Dendritic cell treated with granulocyte-macrophage colony-stimulating factor and Interleukin-4, amounts not matched to agents 40 ng/mL and 50 ng/mL, for 4 days (primary cell): ENCODE measurements around the gene HOXB1.
A peak's percentile ranks its signal among the peaks of the same experiment; 100 is the strongest.

ENCODE experiments used
- H3K27ac Mint-ChIP-seq: one replicate; pipeline ENCODE4 v1.8.0; 2022; ENCODE audit warnings: mild to moderate bottlenecking, mixed read lengths
- H3K27me3 Mint-ChIP-seq: one replicate; pipeline ENCODE4 v1.8.0; 2022; ENCODE audit warnings: mild to moderate bottlenecking, mixed read lengths
- H3K36me3 Mint-ChIP-seq: one replicate; pipeline ENCODE4 v1.8.0; 2022; ENCODE audit warnings: low read depth, mixed read lengths
- H3K4me1 Mint-ChIP-seq: one replicate; pipeline ENCODE4 v1.8.0; 2022; ENCODE audit warnings: low read depth, mixed read lengths
- H3K4me3 Mint-ChIP-seq: one replicate; pipeline ENCODE4 v1.8.0; 2022; ENCODE audit warnings: mild to moderate bottlenecking, moderate library complexity, mixed read lengths
- H3K9me3 Mint-ChIP-seq: one replicate; pipeline ENCODE4 v1.8.0; 2022; ENCODE audit warnings: mixed read lengths
- intact Hi-C: fragments of 100-400 bp; cut with micrococcal nuclease; formaldehyde crosslinking; loops from one replicate; pipeline ENCODE4 v1.15.0; 2022

HOXB1 gene

DNA sequence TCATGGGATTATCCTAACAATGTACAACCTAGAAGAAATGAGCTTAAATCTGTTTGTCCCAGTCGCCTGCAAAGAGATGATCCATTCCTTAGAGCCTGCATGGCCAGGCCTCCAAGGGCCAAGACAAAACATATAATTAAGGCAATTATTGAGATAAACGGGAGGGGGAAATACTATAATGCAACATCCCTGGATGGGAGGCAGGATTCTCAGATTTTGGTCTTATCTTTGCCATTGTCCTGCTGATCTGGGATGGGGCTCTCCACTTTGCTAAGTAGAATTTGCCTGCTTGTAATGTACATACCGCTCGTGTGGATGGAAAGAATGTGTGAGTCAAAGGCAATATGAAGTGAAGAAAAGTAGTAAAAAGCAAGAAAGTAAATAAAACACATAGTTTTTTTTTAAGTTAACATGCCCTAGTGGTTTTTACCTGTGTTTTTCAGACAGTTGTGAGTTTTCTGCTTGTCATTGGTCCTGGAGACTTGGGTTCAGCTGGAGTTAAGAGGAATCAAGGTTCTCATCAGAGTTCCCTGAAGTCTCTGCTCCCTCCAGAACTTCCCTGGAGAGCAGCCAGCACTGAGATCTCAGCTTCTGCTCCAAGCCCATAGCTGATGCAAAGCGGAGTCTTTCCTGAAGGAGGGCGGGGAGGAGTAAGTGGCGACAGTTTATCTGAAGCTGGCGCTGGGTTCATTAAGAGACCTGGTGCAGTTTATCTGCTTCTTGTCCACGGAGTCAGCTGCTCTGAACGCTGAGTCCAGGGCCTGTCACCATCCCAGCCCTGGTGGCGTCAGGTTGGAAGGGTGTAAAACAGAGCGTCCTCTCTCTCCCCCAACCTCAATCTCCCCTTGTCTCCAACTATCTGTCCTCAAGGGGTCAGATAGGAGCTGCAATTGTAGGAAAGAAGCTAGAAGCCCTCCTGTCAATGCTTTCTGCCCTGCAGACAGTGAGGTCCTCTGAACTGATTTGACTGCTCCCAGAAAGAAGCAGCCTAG, 30.1 kb downstream of the HOXB1 start:
- intact Hi-C loops = no loop called here
- H3K27me3 Mint-ChIP-seq = peaks cover 71% of the 10 kb centered on the region
- no peaks in the 10 kb centered on the region for H3K36me3 Mint-ChIP-seq
- no peaks in the 10 kb centered on the region for H3K4me1 Mint-ChIP-seq
- H3K4me3 Mint-ChIP-seq = no peak overlapping the region
- H3K9me3 Mint-ChIP-seq = no peaks in the 10 kb centered on the region
- H3K27ac Mint-ChIP-seq = no peak overlapping the region

DNA sequence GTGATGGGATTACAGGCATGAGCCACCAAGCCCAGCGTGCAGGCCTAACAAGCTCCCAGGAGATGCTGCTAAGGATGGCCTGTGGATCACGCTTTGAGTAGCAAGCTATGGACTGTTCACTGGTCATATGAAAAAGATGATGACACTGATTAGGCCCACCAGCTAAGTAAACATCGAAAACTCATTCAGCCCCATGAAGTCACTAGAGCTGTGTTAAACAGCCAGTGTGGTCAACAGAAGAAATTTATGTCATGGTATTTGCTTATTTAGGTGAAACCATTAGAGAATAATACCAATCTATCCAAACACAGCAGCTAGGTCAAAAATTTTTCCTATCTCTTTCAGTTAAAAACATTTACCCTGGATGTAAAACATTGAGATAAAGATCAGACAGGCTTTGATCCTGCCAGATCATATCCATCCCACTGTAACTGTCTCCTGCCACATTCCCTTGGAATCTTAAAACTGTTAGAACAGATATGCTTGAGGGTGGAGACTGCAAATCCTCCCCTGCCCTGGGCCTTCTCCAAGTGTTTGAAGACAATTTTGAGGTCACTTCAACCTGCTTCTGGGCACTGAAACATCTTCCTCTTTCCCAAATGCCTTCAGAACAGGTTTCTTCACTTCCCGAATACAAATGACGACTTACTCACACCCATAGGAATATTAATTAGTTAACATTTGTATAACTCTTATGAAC, 30.9 kb downstream of the HOXB1 start:
- Mint-ChIP-seq H3K4me3 (no peak overlapping the region), H3K27ac (no peak overlapping the region), H3K4me1 (no peaks in the 10 kb centered on the region), H3K9me3 (no peaks in the 10 kb centered on the region), H3K27me3 (peaks cover 73% of the 10 kb centered on the region), H3K36me3 (no peaks in the 10 kb centered on the region)
- intact Hi-C loops = loop anchor here (10.0 kb wide), 1 partner anchor 45 kb away; the partner anchor contains the start of gene HOXB2

DNA sequence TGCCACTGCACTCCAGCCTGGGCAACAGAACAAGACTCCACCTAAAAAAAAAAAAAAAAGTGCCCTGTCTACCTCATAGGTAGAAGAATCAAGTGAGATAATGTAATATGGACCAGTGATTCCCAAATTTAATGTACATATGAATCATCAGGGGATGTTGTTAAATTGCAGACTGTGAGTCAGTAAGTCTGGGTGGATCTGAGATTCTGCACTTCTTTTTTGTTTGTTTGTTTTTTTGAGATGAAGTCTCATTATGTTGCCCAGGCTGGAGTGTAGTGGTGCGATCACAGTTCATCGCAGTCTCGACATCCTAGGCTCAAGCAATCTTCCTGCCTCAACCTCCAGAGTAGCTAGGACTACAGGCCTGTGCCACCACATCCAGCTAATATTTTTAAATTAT, 31.6 kb downstream of the HOXB1 start:
- H3K4me3 Mint-ChIP-seq = no peak overlapping the region
- intact Hi-C loops = loop anchor here (10.0 kb wide), 1 partner anchor 46 kb away; the partner anchor contains the start of gene HOXB2
- no peaks in the 10 kb centered on the region for H3K36me3 Mint-ChIP-seq
- H3K27me3 Mint-ChIP-seq = peaks cover 73% of the 10 kb centered on the region
- H3K27ac Mint-ChIP-seq = no peak overlapping the region
- H3K4me1 Mint-ChIP-seq = no peaks in the 10 kb centered on the region
- H3K9me3 Mint-ChIP-seq = no peaks in the 10 kb centered on the region

DNA sequence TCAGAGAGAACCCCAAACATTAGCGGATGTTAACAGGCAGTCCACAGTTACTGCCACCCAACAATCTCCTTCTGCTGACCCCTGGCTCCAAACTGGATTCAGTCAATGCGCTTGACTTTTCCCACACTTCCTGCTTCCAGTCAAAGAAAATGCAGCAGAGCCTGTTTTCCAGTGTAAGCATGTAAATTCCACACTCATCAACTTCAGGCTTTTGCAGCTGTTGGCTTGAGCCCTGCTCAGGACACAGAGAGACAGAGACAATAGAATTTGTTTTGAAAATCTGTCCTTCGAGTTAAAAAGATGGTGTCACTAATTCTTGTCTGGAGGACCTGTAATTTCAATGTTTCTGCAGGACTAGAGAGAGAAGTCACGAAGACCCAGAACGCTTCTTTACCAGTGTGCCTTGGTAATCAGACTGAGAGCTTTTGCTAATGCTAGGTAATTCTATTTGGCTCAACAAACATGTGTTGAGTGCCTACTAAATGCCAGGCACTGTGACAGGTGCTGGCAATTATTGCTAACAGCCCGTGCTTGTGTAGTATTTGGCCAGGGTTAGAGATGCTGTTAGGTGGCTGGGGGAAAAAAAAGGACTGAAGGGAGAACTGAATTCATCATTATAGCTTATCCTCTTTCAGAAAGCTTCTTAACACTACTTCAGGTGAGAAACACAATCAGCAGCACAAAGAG, 32.5 kb downstream of the HOXB1 start:
- no peaks in the 10 kb centered on the region for H3K36me3 Mint-ChIP-seq
- no peak overlapping the region for H3K4me3 Mint-ChIP-seq
- intact Hi-C loops = loop anchor here (10.0 kb wide), 1 partner anchor 46 kb away; the partner anchor contains the start of gene HOXB2
- H3K27ac Mint-ChIP-seq = no peak overlapping the region
- H3K9me3 Mint-ChIP-seq = no peaks in the 10 kb centered on the region
- no peaks in the 10 kb centered on the region for H3K4me1 Mint-ChIP-seq
- H3K27me3 Mint-ChIP-seq = peaks cover 73% of the 10 kb centered on the region

DNA sequence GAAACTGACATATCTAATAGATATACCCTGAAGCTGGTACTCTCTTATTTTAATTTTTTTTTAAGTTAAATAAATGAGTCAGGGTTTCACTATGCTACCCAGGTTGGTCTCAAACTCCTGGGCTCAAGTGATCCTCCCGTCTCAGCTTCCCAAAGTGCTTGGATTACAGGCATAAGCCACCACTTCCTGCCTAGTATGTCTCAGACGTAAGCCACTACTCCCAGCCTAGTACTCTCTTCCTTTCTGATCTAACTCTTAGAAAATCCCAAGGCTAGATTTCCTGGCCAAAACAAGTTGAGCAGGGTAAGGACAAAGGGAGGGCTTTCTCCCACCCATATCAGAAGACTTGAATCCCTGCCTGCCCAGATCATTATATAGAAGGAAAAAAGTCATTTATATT, 33.7 kb downstream of the HOXB1 start:
- no peaks in the 10 kb centered on the region for H3K9me3 Mint-ChIP-seq
- H3K4me1 Mint-ChIP-seq = no peaks in the 10 kb centered on the region
- no peak overlapping the region for H3K27ac Mint-ChIP-seq
- no peak overlapping the region for H3K4me3 Mint-ChIP-seq
- no peaks in the 10 kb centered on the region for H3K36me3 Mint-ChIP-seq
- intact Hi-C loops = loop anchor here (10.0 kb wide), 1 partner anchor 48 kb away; the partner anchor contains the start of gene HOXB2
- H3K27me3 Mint-ChIP-seq = peaks cover 75% of the 10 kb centered on the region

DNA sequence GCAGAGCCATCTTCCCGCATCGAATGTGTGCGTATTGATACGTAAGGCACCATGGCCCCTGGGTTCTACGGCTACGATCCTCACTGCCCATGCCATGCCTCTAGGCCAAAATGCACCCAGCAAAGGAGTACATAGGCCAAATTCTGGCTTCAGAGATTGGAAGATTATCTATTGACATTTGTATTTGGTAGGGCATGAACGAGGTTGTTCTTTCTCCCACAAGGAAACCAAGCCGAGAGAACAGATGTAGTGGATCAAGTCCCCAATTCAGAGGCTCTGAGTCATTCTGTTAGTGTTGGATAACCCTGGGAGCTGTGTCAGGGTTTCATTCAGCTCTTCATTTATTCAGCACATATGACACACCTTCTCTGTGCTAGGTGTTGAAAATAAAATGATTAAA, 36.5 kb downstream of the HOXB1 start:
- Mint-ChIP-seq H3K4me1 (peaks cover 22% of the 10 kb centered on the region), H3K36me3 (no peaks in the 10 kb centered on the region), H3K4me3 (no peak overlapping the region), H3K27me3 (peaks cover 80% of the 10 kb centered on the region), H3K9me3 (no peaks in the 10 kb centered on the region), H3K27ac (no peak overlapping the region)
- intact Hi-C loops = loop anchor here (10.0 kb wide), 1 partner anchor 50 kb away; the partner anchor contains the start of gene HOXB2

DNA sequence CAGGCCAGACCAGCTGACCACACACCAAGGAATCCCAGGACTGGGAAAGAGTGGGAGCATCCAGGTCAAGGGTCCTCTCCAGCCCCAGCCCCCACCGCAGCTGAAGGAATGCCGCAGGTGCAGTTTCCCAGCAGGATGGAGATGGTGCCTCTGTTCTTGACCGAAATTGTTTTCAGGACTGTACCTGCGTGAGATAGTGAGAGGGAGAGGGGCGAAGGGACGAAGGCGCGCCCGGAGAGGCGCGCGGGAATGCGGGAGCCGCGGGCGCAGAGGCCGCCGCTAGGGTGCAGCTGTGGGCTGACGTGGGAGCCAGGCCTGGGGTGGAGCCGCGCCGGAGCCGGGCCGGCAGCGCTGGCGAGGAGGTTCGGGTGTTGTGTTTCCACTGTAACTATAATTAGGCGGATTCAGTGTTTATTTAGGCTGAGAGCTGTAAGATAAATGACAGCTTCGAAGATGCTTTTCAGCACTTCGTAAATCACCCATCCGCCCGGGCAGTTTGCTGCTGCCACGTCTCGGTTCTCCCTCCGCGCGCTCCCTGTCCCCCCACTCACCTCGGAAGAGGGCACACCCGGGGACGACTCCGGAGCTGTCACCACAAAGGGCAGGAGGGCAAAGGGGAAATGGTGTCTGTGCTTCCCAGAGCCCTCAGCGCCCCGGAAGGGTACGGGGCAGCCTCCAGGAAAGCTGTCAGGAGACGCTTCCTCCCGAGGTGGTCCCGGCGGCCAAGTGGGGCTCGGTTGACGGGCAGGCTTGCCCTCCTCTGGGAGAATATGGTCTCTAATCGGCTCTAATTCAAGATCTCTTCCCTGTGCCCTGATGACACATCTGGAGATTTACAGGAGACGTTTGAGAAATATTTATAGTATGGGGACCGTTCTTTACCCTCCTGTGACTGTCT, 38.2 kb downstream of the HOXB1 start:
- intact Hi-C loops = loop anchor here (10.0 kb wide), 1 partner anchor 52 kb away; the partner anchor contains the start of gene HOXB2
- Mint-ChIP-seq H3K9me3 (no peaks in the 10 kb centered on the region), H3K27me3 (peaks cover 78% of the 10 kb centered on the region), H3K4me1 (peaks cover 32% of the 10 kb centered on the region), H3K36me3 (no peaks in the 10 kb centered on the region), H3K4me3 (peak overlapping the region; percentile 60), H3K27ac (peak overlapping the region; percentile 68)

DNA sequence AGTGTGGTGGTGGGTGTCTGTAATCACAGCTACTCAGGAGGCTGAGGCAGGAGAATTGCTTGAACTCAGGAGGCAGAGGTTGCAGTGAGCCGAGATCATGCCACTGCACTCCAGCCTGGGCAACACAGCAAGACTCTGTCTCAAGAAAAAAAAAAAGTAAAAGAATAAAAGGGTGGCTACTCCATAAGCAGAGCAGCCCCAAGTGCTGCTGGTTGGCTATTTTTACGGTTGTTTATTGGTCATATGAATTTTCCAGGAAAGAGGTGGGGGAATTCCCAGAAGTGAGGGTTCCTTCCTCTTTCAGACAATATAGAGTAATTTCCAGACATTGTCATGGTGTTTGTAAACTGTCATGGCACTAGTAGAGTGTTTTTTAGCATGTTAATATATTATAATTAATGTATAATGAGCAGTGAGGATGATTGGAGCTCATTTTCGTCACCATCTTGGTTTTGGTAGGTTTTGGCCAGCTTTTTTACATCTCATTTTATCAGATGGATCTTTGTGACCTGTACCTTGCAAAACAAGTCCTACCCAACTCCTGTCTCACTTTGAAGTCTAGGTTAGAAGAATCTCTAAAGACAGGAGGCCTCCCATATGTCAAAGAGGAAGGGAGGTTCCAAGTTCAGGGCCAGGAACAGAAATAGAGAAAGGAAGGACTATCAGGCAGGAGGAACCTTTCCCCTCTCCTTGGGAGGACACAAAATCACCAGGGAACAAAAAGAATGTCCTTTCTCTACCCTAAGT, 39.1 kb downstream of the HOXB1 start:
- intact Hi-C loops = loop anchor here (10.0 kb wide), 1 partner anchor 53 kb away; the partner anchor contains the start of gene HOXB2
- H3K27me3 Mint-ChIP-seq = peaks cover 82% of the 10 kb centered on the region
- H3K9me3 Mint-ChIP-seq = no peaks in the 10 kb centered on the region
- H3K27ac Mint-ChIP-seq = peak overlapping the region; percentile 68
- peaks cover 32% of the 10 kb centered on the region for H3K4me1 Mint-ChIP-seq
- H3K4me3 Mint-ChIP-seq = no peak overlapping the region
- no peaks in the 10 kb centered on the region for H3K36me3 Mint-ChIP-seq

DNA sequence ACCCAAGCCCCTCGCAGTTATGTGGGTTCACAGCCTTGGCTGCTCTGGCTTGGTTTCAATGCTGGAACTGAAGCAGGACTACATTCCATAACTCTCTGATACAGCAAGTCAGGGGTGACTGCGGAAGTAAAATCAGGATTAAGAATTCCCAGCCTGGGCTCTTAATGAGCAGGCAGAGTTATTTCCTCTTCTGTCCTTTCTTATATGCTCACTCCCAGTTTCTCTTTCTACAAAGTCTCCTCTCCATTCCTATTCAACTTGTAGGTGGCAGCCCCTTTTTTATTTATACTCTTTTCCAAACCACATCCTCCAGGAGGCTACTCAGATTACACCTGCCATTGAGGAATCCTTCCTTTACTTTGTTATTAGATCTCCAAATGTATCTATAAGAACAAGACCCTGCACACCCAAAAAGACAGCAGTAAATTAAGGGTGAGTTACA, 40.3 kb downstream of the HOXB1 start:
- peaks cover 32% of the 10 kb centered on the region for H3K4me1 Mint-ChIP-seq
- H3K27me3 Mint-ChIP-seq = peaks cover 84% of the 10 kb centered on the region
- peak overlapping the region; percentile 14 for H3K4me3 Mint-ChIP-seq
- H3K27ac Mint-ChIP-seq = peak overlapping the region; percentile 68
- H3K36me3 Mint-ChIP-seq = no peaks in the 10 kb centered on the region
- intact Hi-C loops = loop anchor here (10.0 kb wide), 1 partner anchor 54 kb away; the partner anchor contains the start of gene HOXB2
- no peaks in the 10 kb centered on the region for H3K9me3 Mint-ChIP-seq

DNA sequence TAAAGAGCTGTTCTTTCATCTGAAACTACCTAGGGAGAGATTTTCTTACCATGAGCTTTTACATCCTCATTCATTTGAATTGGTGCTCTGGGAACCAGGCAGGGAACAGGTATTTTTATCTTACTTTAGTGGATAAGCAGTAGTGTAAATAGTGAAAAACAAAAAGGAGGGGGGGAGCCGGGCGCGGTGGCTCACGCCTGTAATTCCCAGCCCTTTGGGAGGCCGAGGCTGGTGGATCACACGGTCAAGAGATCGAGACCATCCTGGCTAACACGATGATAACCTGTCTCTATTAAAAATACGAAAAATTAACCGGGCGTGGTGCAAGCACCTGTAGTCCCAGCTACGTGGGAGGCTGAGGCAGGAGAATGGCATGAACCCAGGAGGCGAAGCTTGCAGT, 41.0 kb downstream of the HOXB1 start:
- Mint-ChIP-seq H3K36me3 (no peaks in the 10 kb centered on the region), H3K27me3 (peaks cover 84% of the 10 kb centered on the region), H3K9me3 (no peaks in the 10 kb centered on the region), H3K4me1 (peaks cover 36% of the 10 kb centered on the region), H3K4me3 (no peak overlapping the region), H3K27ac (peak overlapping the region; percentile 68)
- intact Hi-C loops = loop anchor here (10.0 kb wide), 1 partner anchor 55 kb away; the partner anchor contains the start of gene HOXB2

DNA sequence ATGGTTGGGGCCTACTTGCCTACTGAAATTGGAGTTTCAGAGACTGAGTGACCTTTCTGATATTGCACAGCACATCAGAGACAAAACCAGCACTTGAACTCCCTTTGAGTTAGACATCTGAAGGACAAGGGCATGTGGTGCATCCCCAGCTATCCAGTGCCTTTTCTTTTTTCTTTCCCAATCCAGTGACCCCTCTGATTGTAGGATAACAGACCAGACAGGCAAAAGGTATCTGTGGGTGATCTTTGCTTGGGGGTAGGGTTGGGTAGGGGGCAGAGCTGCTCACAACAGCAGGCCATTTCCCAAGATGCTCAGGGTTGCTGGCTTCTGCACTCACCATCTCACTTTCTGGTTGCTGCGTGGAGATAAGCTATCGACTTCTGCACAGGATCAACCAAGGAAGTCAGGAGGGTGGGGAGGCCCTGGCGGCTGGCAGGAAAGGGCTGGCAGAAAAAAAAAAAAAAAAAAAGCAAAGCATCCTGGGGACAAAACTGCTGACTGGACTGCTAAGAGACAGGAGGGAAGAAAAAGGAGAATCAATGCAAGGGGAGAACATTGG, 42.2 kb downstream of the HOXB1 start:
- peaks cover 38% of the 10 kb centered on the region for H3K4me1 Mint-ChIP-seq
- peaks cover 80% of the 10 kb centered on the region for H3K27me3 Mint-ChIP-seq
- no peak overlapping the region for H3K4me3 Mint-ChIP-seq
- no peaks in the 10 kb centered on the region for H3K9me3 Mint-ChIP-seq
- peak overlapping the region; percentile 30 for H3K27ac Mint-ChIP-seq
- no peaks in the 10 kb centered on the region for H3K36me3 Mint-ChIP-seq
- intact Hi-C loops = no loop called here

DNA sequence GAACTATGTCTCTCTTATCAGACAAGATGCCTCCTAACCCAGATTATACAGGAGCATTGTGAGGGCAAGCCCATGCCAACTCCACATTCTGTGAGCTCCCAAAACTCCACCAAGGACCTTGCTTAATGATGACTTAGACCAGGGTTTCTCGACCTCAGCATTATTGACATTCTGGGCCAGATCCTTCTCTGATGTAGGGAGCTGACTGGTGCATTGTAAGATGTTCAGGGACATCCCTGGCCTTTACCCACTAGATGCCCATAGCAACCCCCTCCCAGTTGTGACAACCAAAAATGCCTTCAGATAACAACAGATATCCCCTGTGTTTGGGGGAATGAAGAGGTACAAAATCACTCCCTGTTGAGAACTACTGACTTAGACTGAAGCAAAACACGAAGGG, 43.6 kb downstream of the HOXB1 start:
- H3K27ac Mint-ChIP-seq = no peak overlapping the region
- no peak overlapping the region for H3K4me3 Mint-ChIP-seq
- intact Hi-C loops = no loop called here

More for the DNA sequence above, 43.6 kb downstream of the HOXB1 start:
- no peaks in the 10 kb centered on the region for H3K36me3 Mint-ChIP-seq
- peaks cover 50% of the 10 kb centered on the region for H3K4me1 Mint-ChIP-seq
- H3K27me3 Mint-ChIP-seq = peaks cover 77% of the 10 kb centered on the region
- H3K9me3 Mint-ChIP-seq = no peaks in the 10 kb centered on the region
